ENCODE results near the gene CDKN1B.
"Not testable (repeated sequence)": the region's sequence is repeated elsewhere in the genome, so short reads cannot be mapped to it uniquely, and the experiment has no call there.

The CDKN1B gene

GRCh38 chr12:12736759-12737676 lies 19.9 kb downstream of the CDKN1B start:
- peak in 1 of 2 donors; percentile 34 for DNase-seq

GRCh38 chr12:12738152-12738551 lies 21.0 kb downstream of the CDKN1B start:
- DNase-seq; H3K4me3 ChIP-seq; intact Hi-C loops (cut with DNase I; ENCODE audit: low total_unique reads); H3K27ac ChIP-seq; H3K36me3 ChIP-seq; H3K9me3 ChIP-seq; H3K27me3 ChIP-seq: not testable (repeated sequence)
- H3K4me1 ChIP-seq = peaks cover 0 to 35% (median 19%) of the 10 kb centered on the region in 4 donors

More at GRCh38 chr12:12736759-12737676, 19.9 kb downstream of the CDKN1B start:
- peak overlapping the region in 1 of 2 donors; percentile 9 for H3K4me3 ChIP-seq
- H3K27ac ChIP-seq = peak overlapping the region; percentile 75 to 76
- no peaks in the 10 kb centered on the region for H3K27me3 ChIP-seq
- intact Hi-C loops (cut with DNase I; ENCODE audit: low total_unique reads) = no loop called here
- H3K36me3 ChIP-seq = no peaks in the 10 kb centered on the region
- peak; percentile 44 to 62 for TF ChIP-seq CTCF (IDR thresholded peaks at IDR 0.05)
- H3K4me1 ChIP-seq = peaks cover 0 to 35% (median 19%) of the 10 kb centered on the region in 4 donors
- H3K9me3 ChIP-seq = no peaks in the 10 kb centered on the region

- H3K36me3 ChIP-seq = no peaks in the 10 kb centered on the region
- no peak for TF ChIP-seq CTCF (IDR thresholded peaks at IDR 0.05)
- H3K27ac ChIP-seq = no peak overlapping the region
- no peak overlapping the region for H3K4me3 ChIP-seq
- intact Hi-C loops (cut with DNase I; ENCODE audit: low total_unique reads) = no loop called here
- no peaks in the 10 kb centered on the region for H3K9me3 ChIP-seq
- peaks cover 0 to 6% (median 1%) of the 10 kb centered on the region in 4 donors for H3K4me1 ChIP-seq
- DNase-seq = no peak
- no peaks in the 10 kb centered on the region for H3K27me3 ChIP-seq
Measured at GRCh38 chr12:12741660-12742059, 24.5 kb downstream of the CDKN1B start.

- no peak for DNase-seq
- no peak for TF ChIP-seq CTCF (IDR thresholded peaks at IDR 0.05)
Measured at GRCh38 chr12:12744546-12745305, 27.6 kb downstream of the CDKN1B start.

GRCh38 chr12:12745576-12746211 lies 28.5 kb downstream of the CDKN1B start:
- Histone ChIP-seq H3K4me1 (peaks cover 0 to 3% (median 0%) of the 10 kb centered on the region in 4 donors), H3K4me3 (no peak overlapping the region), H3K27me3 (no peaks in the 10 kb centered on the region), H3K36me3 (no peaks in the 10 kb centered on the region), H3K9me3 (no peaks in the 10 kb centered on the region), H3K27ac (no peak overlapping the region)
- intact Hi-C loops (cut with DNase I; ENCODE audit: low total_unique reads) = no loop called here
- no peak for TF ChIP-seq CTCF (IDR thresholded peaks at IDR 0.05)
- no peak for DNase-seq

More at GRCh38 chr12:12744546-12745305, 27.6 kb downstream of the CDKN1B start:
- intact Hi-C loops (cut with DNase I; ENCODE audit: low total_unique reads) = no loop called here
- no peak overlapping the region for H3K4me3 ChIP-seq
- no peaks in the 10 kb centered on the region for H3K4me1 ChIP-seq
- no peak overlapping the region for H3K27ac ChIP-seq
- no peaks in the 10 kb centered on the region for H3K36me3 ChIP-seq
- no peaks in the 10 kb centered on the region for H3K9me3 ChIP-seq
- no peaks in the 10 kb centered on the region for H3K27me3 ChIP-seq
